Measurements from ENCODE around the gene ANKS1A. TPM values are rescaled to one million over a fixed set of nuclear protein-coding genes. Genes with fewer than 3 reads are reported as not detected.

ANKS1A gene
- total RNA-seq, 6 experiments from 2014 or later = 6.7 to 17.4 (median 10.5) TPM

- no peak overlapping the region for H3K27ac ChIP-seq
- DNase-seq (no peak), ATAC-seq (no peak)
- WGBS (ENCODE audit: insufficient coverage, low coverage, low lambda C conversion rate, missing lambda C conversion rate) = 82% methylated on average over 3 of the region's 3 CpGs
- H3K9me3 ChIP-seq = no peaks in the 10 kb centered on the region
- H3K4me1 ChIP-seq = no peaks in the 10 kb centered on the region
- no peaks in the 10 kb centered on the region for H3K27me3 ChIP-seq
- peaks cover 0 to 20% (median 3%) of the 10 kb centered on the region in 4 donors for H3K36me3 ChIP-seq
- H3K4me3 ChIP-seq = no peak overlapping the region
- intact Hi-C loops (cut with DNase I) = no loop called here
- TF ChIP-seq POLR2A (IDR thresholded peaks at IDR 0.05) (no peak), CTCF (IDR thresholded peaks at IDR 0.05) (no peak)
These were observed 78.4 kb downstream of the ANKS1A start for GRCh38 chr6:34967461-34967860.

- no peaks in the 10 kb centered on the region for H3K27me3 ChIP-seq
- H3K4me1 ChIP-seq = no peaks in the 10 kb centered on the region
- ATAC-seq (no peak), DNase-seq (no peak)
- no peak overlapping the region for H3K27ac ChIP-seq
- H3K36me3 ChIP-seq = peaks cover 0 to 20% (median 3%) of the 10 kb centered on the region in 4 donors
- H3K4me3 ChIP-seq = no peak overlapping the region
- TF ChIP-seq CTCF (IDR thresholded peaks at IDR 0.05) = no peak
- TF ChIP-seq POLR2A (IDR thresholded peaks at IDR 0.05) = no peak
- H3K9me3 ChIP-seq = no peaks in the 10 kb centered on the region
- WGBS (ENCODE audit: insufficient coverage, low coverage, low lambda C conversion rate, missing lambda C conversion rate) = 91% methylated on average over 6 of the region's 7 CpGs
- intact Hi-C loops (cut with DNase I) = no loop called here
These were observed 80.7 kb downstream of the ANKS1A start for GRCh38 chr6:34969662-34970265.

- TF ChIP-seq POLR2A (IDR thresholded peaks at IDR 0.05) = no peak
- TF ChIP-seq CTCF (IDR thresholded peaks at IDR 0.05) = no peak
- intact Hi-C loops (cut with DNase I) = no loop called here
- Histone ChIP-seq H3K27ac (no peak overlapping the region), H3K36me3 (peaks cover 0 to 20% (median 3%) of the 10 kb centered on the region in 4 donors), H3K4me1 (no peaks in the 10 kb centered on the region), H3K27me3 (no peaks in the 10 kb centered on the region), H3K4me3 (no peak overlapping the region), H3K9me3 (no peaks in the 10 kb centered on the region)
- ATAC-seq = no peak
- 95% methylated on average over 3 of the region's 3 CpGs for WGBS (ENCODE audit: insufficient coverage, low coverage, low lambda C conversion rate, missing lambda C conversion rate)
- DNase-seq = no peak
These were observed 81.4 kb downstream of the ANKS1A start for GRCh38 chr6:34970488-34970887.

- Histone ChIP-seq H3K36me3 (peaks cover 0 to 20% (median 3%) of the 10 kb centered on the region in 4 donors), H3K4me3 (no peak overlapping the region), H3K27ac (no peak overlapping the region), H3K9me3 (no peaks in the 10 kb centered on the region), H3K27me3 (no peaks in the 10 kb centered on the region), H3K4me1 (no peaks in the 10 kb centered on the region)
- intact Hi-C loops (cut with DNase I) = no loop called here
- WGBS (ENCODE audit: insufficient coverage, low coverage, low lambda C conversion rate, missing lambda C conversion rate) = 55% methylated on average over 2 of the region's 2 CpGs
- TF ChIP-seq POLR2A (IDR thresholded peaks at IDR 0.05) (no peak), CTCF (IDR thresholded peaks at IDR 0.05) (no peak)
- ATAC-seq (no peak), DNase-seq (no peak)
These were observed 81.9 kb downstream of the ANKS1A start for GRCh38 chr6:34970957-34971356.

Data from right lobe of liver (tissue), 6 donors.